Measurements from ENCODE around the gene DLG2.
"Not testable (repeated sequence)": the region's sequence is repeated elsewhere in the genome, so short reads cannot be mapped to it uniquely, and the experiment has no call there.

DLG2 gene

DNA sequence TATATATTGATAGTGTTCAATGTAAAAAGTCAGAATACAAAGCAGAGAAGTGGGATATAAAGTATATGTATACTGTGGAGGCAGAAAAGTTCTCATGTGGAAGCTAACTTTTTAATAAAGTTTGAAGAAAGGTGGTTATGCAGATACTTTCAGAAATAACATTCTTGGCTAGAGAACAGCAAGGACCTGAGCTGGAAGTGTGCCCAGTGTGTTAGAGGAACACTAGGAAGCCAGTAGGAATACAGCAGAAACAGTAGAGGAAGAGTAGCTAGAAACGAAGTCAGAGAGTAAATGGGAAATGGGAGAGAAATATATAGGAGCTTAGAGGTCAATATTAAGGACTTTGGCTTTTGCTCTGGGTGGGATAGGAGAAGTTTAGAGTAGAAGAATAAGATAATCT, 1876.1 kb downstream of the DLG2 start:
- H3K36me3 Mint-ChIP-seq (ENCODE audit: low read depth), result no peaks in the 10 kb centered on the region

DNA sequence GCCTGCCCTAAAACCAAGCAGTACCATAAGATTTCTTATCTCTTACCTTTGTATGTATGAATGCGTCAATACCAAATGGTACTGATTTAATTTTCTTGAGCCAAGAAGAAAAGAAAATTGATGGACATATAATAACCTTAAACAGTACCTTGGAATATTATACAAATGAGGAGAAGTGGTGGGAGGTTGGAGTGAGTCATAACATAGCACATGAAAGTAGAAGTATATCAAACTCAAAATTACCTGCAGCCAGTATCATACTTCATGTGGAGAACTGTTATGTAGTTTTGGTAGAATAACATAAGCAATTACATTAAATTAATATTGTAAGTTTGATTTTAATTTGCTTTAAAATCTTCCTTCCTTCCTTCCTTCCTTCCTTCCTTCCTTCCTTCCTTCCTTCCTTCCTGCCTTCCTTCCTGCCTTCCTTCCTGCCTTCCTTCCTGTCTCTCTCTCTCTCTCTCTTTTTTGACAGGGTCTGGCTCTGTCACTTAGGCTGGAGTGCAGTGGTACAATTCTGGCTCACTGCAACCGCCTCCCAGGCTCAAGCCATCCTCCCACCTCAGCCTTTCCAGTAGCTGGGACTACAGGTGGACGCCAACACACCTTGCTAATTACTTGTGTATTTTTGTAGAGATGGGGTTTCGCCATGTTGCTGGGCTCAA, 1880.1 kb downstream of the DLG2 start:
- Mint-ChIP-seq H3K4me3 (no peak overlapping the region), H3K27me3 (ENCODE audit: low read depth, poor library complexity) (peaks cover 3% of the 10 kb centered on the region), H3K4me1 (no peaks in the 10 kb centered on the region), H3K27ac (no peak overlapping the region), H3K36me3 (ENCODE audit: low read depth) (no peaks in the 10 kb centered on the region), H3K9me3 (peaks cover 18% of the 10 kb centered on the region)
- TF ChIP-seq, protein P1, sequence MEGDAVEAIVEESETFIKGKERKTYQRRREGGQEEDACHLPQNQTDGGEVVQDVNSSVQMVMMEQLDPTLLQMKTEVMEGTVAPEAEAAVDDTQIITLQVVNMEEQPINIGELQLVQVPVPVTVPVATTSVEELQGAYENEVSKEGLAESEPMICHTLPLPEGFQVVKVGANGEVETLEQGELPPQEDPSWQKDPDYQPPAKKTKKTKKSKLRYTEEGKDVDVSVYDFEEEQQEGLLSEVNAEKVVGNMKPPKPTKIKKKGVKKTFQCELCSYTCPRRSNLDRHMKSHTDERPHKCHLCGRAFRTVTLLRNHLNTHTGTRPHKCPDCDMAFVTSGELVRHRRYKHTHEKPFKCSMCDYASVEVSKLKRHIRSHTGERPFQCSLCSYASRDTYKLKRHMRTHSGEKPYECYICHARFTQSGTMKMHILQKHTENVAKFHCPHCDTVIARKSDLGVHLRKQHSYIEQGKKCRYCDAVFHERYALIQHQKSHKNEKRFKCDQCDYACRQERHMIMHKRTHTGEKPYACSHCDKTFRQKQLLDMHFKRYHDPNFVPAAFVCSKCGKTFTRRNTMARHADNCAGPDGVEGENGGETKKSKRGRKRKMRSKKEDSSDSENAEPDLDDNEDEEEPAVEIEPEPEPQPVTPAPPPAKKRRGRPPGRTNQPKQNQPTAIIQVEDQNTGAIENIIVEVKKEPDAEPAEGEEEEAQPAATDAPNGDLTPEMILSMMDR (IDR thresholded peaks at IDR 0.05), result no peak
- no peak for DNase-seq

More for the DNA sequence above, 1876.1 kb downstream of the DLG2 start:
- Mint-ChIP-seq H3K4me1 (peaks cover 5% of the 10 kb centered on the region), H3K27me3 (ENCODE audit: low read depth, poor library complexity) (no peaks in the 10 kb centered on the region), H3K4me3 (no peak overlapping the region), H3K27ac (no peak overlapping the region), H3K9me3 (no peaks in the 10 kb centered on the region)
- TF ChIP-seq, protein P1 (IDR thresholded peaks at IDR 0.05), result no peak
- DNase-seq, result no peak

DNA sequence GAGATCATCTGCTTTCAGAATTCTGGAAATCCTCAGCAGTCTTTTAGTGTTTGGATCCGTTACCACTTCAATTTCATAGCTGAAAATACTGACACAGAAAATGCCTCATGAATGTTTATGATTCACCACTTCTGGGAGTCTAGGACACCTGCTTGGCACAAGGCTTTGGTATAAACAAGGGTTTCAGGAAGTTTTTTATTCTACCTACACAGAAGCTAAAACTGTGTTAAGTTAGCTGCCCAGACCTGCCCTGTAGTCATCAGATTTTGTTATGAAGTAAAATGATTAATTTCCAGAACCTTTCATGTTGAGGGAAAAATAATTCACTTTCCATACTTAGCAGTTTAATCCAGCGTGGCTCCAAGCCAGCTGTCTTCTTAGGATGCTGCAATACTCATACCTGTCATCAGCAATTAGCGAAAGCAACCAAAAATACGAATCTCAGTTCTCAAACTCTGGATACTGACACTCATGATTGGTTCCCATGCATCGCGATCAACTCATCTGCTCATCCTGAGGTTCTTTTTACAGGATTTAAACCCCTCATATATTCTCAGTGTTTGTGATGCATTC, 1882.4 kb downstream of the DLG2 start:
- Mint-ChIP-seq H3K36me3 (ENCODE audit: low read depth) (no peaks in the 10 kb centered on the region), H3K27ac (no peak overlapping the region), H3K4me3 (no peak overlapping the region)

DNA sequence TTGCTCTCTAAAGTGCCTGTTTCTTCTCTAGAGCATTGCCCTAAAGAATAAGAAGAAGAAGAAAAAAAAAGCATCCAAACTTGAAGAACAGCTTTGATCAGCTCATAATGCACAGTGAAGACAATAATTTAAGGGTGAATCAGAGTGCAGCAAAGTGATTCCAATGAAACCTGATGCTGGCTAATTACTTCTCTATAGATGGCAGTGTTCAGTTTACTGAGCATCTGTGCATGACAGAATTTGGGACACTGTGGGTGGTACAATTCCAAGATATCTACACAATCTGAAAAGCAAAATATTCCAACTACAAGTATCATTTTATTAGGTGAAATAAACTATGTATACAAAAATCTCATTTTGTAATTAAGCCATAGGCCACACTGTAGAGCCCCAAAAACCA, 1890.5 kb downstream of the DLG2 start:
- TF ChIP-seq, protein P1 (IDR thresholded peaks at IDR 0.05), result no peak
- Mint-ChIP-seq H3K27ac (no peak overlapping the region), H3K27me3 (ENCODE audit: low read depth, poor library complexity) (no peaks in the 10 kb centered on the region), H3K4me3 (no peak overlapping the region), H3K4me1 (peaks cover 6% of the 10 kb centered on the region), H3K9me3 (no peaks in the 10 kb centered on the region), H3K36me3 (ENCODE audit: low read depth) (no peaks in the 10 kb centered on the region)
- DNase-seq, result no peak

More for the DNA sequence above, 1882.4 kb downstream of the DLG2 start:
- Mint-ChIP-seq H3K27me3 (ENCODE audit: low read depth, poor library complexity) (peaks cover 3% of the 10 kb centered on the region), H3K9me3 (peaks cover 18% of the 10 kb centered on the region), H3K4me1 (no peaks in the 10 kb centered on the region)
- DNase-seq, result no peak
- TF ChIP-seq, protein P1 (IDR thresholded peaks at IDR 0.05), result no peak

DNA sequence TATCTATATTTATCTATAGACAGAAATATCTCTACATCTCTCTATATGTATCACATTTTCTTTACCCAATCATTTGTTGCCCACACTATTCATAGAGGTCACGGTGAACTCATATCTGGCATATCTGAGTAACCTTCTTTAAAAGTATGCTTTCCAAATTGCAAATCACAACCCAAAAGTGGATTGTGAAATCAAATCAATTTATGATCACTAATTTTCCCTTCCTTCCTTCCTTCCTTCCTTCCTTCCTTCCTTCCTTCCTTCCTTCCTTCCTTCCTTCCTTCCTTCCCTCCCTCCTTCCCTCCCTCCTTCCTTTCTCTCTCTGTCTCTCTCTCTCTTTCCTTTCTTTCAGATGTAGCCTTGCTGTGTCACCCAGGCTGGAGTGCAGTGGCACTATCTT, 1893.0 kb downstream of the DLG2 start:
- no peak for DNase-seq
- no peaks in the 10 kb centered on the region for H3K27me3 Mint-ChIP-seq (ENCODE audit: low read depth, poor library complexity)
- TF ChIP-seq, protein P1 (IDR thresholded peaks at IDR 0.05), result no peak

DNA sequence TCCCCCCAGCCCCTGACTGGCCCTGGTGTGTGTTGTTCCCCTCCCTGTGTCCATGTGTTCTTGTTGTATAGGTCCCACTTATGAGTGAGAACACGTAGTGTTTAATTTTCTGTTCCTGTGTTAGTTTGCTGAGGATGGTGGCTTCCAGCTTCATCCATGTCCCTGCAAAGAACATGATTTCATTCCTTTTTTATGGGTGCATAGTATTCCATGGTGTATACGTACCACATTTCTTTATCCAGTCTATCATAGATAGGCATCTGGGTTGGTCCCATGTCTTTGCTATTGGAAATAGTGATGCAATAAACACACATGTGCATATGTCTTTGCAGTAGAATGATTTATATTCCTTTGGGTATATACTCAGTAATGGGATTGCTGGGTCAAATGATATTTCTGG, 1895.9 kb downstream of the DLG2 start:
- not testable (repeated sequence) for DNase-seq; H3K36me3 Mint-ChIP-seq (ENCODE audit: low read depth); H3K27me3 Mint-ChIP-seq (ENCODE audit: low read depth, poor library complexity); H3K4me1 Mint-ChIP-seq; H3K27ac Mint-ChIP-seq; H3K9me3 Mint-ChIP-seq; H3K4me3 Mint-ChIP-seq

More for the DNA sequence above, 1893.0 kb downstream of the DLG2 start:
- Mint-ChIP-seq H3K4me1 (peaks cover 6% of the 10 kb centered on the region), H3K4me3 (no peak overlapping the region), H3K36me3 (ENCODE audit: low read depth) (no peaks in the 10 kb centered on the region), H3K9me3 (no peaks in the 10 kb centered on the region), H3K27ac (no peak overlapping the region)

Measured in nephron progenitor cell (in vitro differentiated cells).